GM19043 (cell line): ENCODE measurements around the gene F10.

Experiments
- ATAC-seq: cut with Tn5 transposase; IDR thresholded peaks from one replicate; pipeline ENCODE4 v1.9.1; 2021; ENCODE audit warnings: low read depth; ENCODE audit not compliant: unreplicated experiment

The F10 gene

DNA sequence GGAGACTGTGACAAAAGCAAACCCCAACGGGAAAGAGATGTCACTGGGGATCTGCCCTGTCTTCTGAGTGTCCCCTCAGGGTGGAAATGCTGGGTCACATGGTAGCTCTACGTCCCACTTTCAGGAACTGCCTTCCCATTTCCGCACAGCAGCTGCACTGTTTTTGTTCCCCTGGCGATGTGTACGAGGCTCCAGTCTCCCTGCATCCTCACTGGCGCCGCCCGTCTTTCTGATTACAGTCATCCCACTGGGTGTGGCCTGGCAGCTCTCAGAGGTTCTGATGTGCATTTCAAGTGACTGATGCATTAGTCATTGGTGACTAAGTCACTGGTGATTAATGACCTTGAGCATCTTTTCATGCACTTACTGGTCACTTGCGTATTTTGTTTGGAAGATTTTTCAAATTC, 64.7 kb downstream of the F10 start:
- ATAC-seq, result no peak

- no peak for ATAC-seq
Measured at GRCh38 chr13:113187883-113188665, 65.5 kb downstream of the F10 start.

GRCh38 chr13:113190181-113190580, 67.6 kb downstream of the F10 start:
- ATAC-seq, result no peak

GRCh38 chr13:113192279-113192678, 69.7 kb downstream of the F10 start:
- ATAC-seq, result no peak

GRCh38 chr13:113192902-113193301, 70.3 kb downstream of the F10 start:
- no peak for ATAC-seq

GRCh38 chr13:113195360-113195759, 72.8 kb downstream of the F10 start:
- no peak for ATAC-seq

GRCh38 chr13:113196970-113197737, 74.6 kb downstream of the F10 start:
- no peak for ATAC-seq
